Measurements from ENCODE around the gene FBL. TPM values are rescaled to one million over a fixed set of nuclear protein-coding genes. Genes with fewer than 3 reads are reported as not detected.
"Not testable (repeated sequence)": the region's sequence is repeated elsewhere in the genome, so short reads cannot be mapped to it uniquely, and the experiment has no call there.

The FBL gene
- total and polyA plus RNA-seq, 2 of the 13 experiments (the other 11 are each of a cell fraction or from before 2014, with no cell fraction given), result 153 to 468 TPM

GRCh38 chr19:39885821-39886554 lies 39.8 kb upstream of the FBL start:
- CTCF ChIA-PET (ENCODE audit: low intra/inter-chr PET ratio, low total read pairs); FAIRE-seq; intact Hi-C loops (cut with micrococcal nuclease; ENCODE audit: unreplicated experiment); H3K36me3 ChIP-seq (replicated peaks in 1 of 2; ENCODE audit: control insufficient read depth in 1 of 2, insufficient read depth in 2 of 2, low read length in 2 of 2); H4K20me1 ChIP-seq (ENCODE audit: insufficient read depth, low read length); H3K9ac ChIP-seq (ENCODE audit: insufficient read depth, low read depth, low read length); POLR2A ChIA-PET; H3K27me3 ChIP-seq (ENCODE audit: control insufficient read depth in 1 of 2, insufficient read depth in 2 of 2, low read length in 2 of 2); H2AFZ ChIP-seq (ENCODE audit: low read length); ATAC-seq; H3K79me2 ChIP-seq (ENCODE audit: insufficient read depth, low read length); DNase-seq (ENCODE audit: low spot score); in situ Hi-C loops (cut with HindIII; ENCODE audit: extremely low pct_ligation_motif_present, low pct_unique_long_range_greater_than_20kb); H3K9me3 ChIP-seq (ENCODE audit: low read length); BruUV-seq (replicated peaks); H3K4me3 ChIP-seq (replicated peaks in 1 of 3; ENCODE audit: insufficient read depth in 1 of 3, low read depth in 2 of 3, low read length in 3 of 3); H3K4me2 ChIP-seq (ENCODE audit: low read depth, low read length): not testable (repeated sequence)
- peaks cover 40% of the 10 kb centered on the region for H3K4me1 ChIP-seq (ENCODE audit: insufficient read depth, low read length)
- H3K27ac ChIP-seq (ENCODE audit: extremely low read length, insufficient read depth, low read length), result peak overlapping the region; percentile 67
- WGBS (ENCODE audit: low lambda C conversion rate), result 90% methylated on average over 8 of the region's 30 CpGs

DNA sequence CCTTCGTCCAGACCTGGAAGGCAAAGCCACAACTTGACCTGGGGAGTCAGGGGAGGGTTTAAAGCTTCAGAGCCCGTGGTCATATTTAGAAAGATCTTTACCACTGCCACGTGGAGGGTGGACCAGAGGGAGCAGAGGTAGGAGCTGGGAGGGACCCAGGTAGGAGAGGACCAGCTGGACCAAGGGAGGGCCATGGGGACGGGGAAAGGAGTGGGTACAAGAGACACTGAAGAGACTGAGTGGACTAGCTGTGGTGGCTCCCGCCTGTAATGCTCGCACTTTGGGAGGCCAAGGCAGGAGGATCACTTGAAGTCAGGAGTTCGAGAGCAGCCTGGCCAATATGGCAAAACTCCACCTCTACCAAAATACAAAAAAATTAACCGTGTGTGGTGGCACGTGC lies 38.5 kb upstream of the FBL start:
- H2AFZ ChIP-seq (ENCODE audit: low read length); FAIRE-seq; H3K4me2 ChIP-seq (ENCODE audit: low read depth, low read length); DNase-seq (ENCODE audit: low spot score); intact Hi-C loops (cut with micrococcal nuclease; ENCODE audit: unreplicated experiment); H3K27me3 ChIP-seq (ENCODE audit: control insufficient read depth in 1 of 2, insufficient read depth in 2 of 2, low read length in 2 of 2); BruUV-seq (replicated peaks); in situ Hi-C loops (cut with HindIII; ENCODE audit: extremely low pct_ligation_motif_present, low pct_unique_long_range_greater_than_20kb); POLR2A ChIA-PET; H3K27ac ChIP-seq (ENCODE audit: extremely low read length, insufficient read depth, low read length); H3K9ac ChIP-seq (ENCODE audit: insufficient read depth, low read depth, low read length); ATAC-seq; H3K79me2 ChIP-seq (ENCODE audit: insufficient read depth, low read length); H4K20me1 ChIP-seq (ENCODE audit: insufficient read depth, low read length); H3K36me3 ChIP-seq (replicated peaks in 1 of 2; ENCODE audit: control insufficient read depth in 1 of 2, insufficient read depth in 2 of 2, low read length in 2 of 2); CTCF ChIA-PET (ENCODE audit: low intra/inter-chr PET ratio, low total read pairs); H3K4me3 ChIP-seq (replicated peaks in 1 of 3; ENCODE audit: insufficient read depth in 1 of 3, low read depth in 2 of 3, low read length in 3 of 3); H3K9me3 ChIP-seq (ENCODE audit: low read length): not testable (repeated sequence)
- 87% methylated on average over 5 of the region's 9 CpGs for WGBS (ENCODE audit: low lambda C conversion rate)
- H3K4me1 ChIP-seq (ENCODE audit: insufficient read depth, low read length), result peaks cover 27% of the 10 kb centered on the region

GRCh38 chr19:39882645-39883044 lies 36.5 kb upstream of the FBL start:
- H3K79me2 ChIP-seq (ENCODE audit: insufficient read depth, low read length); DNase-seq (ENCODE audit: low spot score); CTCF ChIA-PET (ENCODE audit: low intra/inter-chr PET ratio, low total read pairs); intact Hi-C loops (cut with micrococcal nuclease; ENCODE audit: unreplicated experiment); H3K4me3 ChIP-seq (replicated peaks in 1 of 3; ENCODE audit: insufficient read depth in 1 of 3, low read depth in 2 of 3, low read length in 3 of 3); BruUV-seq (replicated peaks); in situ Hi-C loops (cut with HindIII; ENCODE audit: extremely low pct_ligation_motif_present, low pct_unique_long_range_greater_than_20kb); H4K20me1 ChIP-seq (ENCODE audit: insufficient read depth, low read length); H3K36me3 ChIP-seq (replicated peaks in 1 of 2; ENCODE audit: control insufficient read depth in 1 of 2, insufficient read depth in 2 of 2, low read length in 2 of 2); H3K27me3 ChIP-seq (ENCODE audit: control insufficient read depth in 1 of 2, insufficient read depth in 2 of 2, low read length in 2 of 2); H3K9ac ChIP-seq (ENCODE audit: insufficient read depth, low read depth, low read length); H3K9me3 ChIP-seq (ENCODE audit: low read length); FAIRE-seq; POLR2A ChIA-PET; ATAC-seq; H3K4me2 ChIP-seq (ENCODE audit: low read depth, low read length); H2AFZ ChIP-seq (ENCODE audit: low read length); H3K27ac ChIP-seq (ENCODE audit: extremely low read length, insufficient read depth, low read length): not testable (repeated sequence)
- 83% methylated on average over 5 of the region's 10 CpGs for WGBS (ENCODE audit: low lambda C conversion rate)
- peaks cover 26% of the 10 kb centered on the region for H3K4me1 ChIP-seq (ENCODE audit: insufficient read depth, low read length)
